Activated CD4-positive, alpha-beta T cell treated with anti-CD3 and anti-CD28 coated beads for 1 hour (primary cell): ENCODE measurements around the gene FYN.

Experiments used
- DNase-seq: peaks from one replicate; pipeline ENCODE4 v3.0.0-alpha.2; 2020

The FYN gene

GRCh38 chr6:111614833-111615582 lies 258.2 kb downstream of the FYN start:
- no peak for DNase-seq

DNA sequence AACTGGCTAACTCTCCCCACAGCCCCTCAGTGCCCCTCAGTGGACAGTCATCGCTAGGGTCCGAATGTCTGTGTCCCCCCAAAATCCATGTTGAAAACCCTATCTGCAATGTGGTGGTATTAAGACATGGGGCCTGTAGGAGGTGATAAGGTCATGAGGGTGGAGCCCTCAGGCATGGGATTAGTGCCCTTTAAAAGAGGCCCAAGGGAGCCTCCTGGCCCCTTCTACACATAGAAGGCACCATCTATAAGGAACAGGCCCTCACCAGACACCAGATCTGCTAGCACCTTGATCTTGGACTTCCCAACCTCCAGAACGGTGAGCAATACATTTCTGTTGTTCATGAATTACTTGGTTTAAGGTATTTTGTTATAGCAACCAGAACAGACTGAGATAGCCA lies 260.9 kb downstream of the FYN start:
- no peak for DNase-seq

GRCh38 chr6:111610548-111611172 lies 262.6 kb downstream of the FYN start:
- DNase-seq = no peak
